Small intestine (tissue), 7 donors: ENCODE data around the gene HIVEP1. TPM values are rescaled to one million over a fixed set of nuclear protein-coding genes. Genes with fewer than 3 reads are reported as not detected.
"Not testable (repeated sequence)": the region's sequence is repeated elsewhere in the genome, so short reads cannot be mapped to it uniquely, and the experiment has no call there.

Experiments
- DNase-seq, 2 donors: peaks; one replicate each; pipeline versions ENCODE4 v3.0.0 to v3.0.0-alpha.2; 2013
- FAIRE-seq: peaks from 2 replicates; lab custom pipeline; 2012; peaks lifted over from hg19 to GRCh38; lab: Jason Lieb, UNC
- H3K27ac ChIP-seq, 3 donors: one replicate each; pipeline ENCODE4 v1.5.1; 2013; ENCODE audit warnings: low read length in 2 of 3, mild to moderate bottlenecking in 2 of 3, control low read depth in 1 of 3, inconsistent platforms in 1 of 3, low read depth in 1 of 3, moderate library complexity in 1 of 3
- H3K27me3 ChIP-seq, 3 donors: one replicate each; pipeline ENCODE4 v1.6.1; 2013; ENCODE audit warnings: low read length in 3 of 3, inconsistent platforms in 1 of 3; ENCODE audit not compliant: control insufficient read depth in 3 of 3, insufficient read depth in 3 of 3
- H3K36me3 ChIP-seq, 3 donors: one replicate each; pipeline ENCODE4 v1.6.1; 2013; ENCODE audit warnings: low read length in 3 of 3, inconsistent platforms in 1 of 3, low read depth in 1 of 3, mild to moderate bottlenecking in 1 of 3, moderate library complexity in 1 of 3; ENCODE audit not compliant: control insufficient read depth in 3 of 3, insufficient read depth in 2 of 3
- H3K4me1 ChIP-seq, 3 donors: one replicate each; pipeline ENCODE4 v1.6.1; 2013; ENCODE audit warnings: low read length in 2 of 3, inconsistent platforms in 1 of 3, low read depth in 1 of 3, mild to moderate bottlenecking in 1 of 3, moderate library complexity in 1 of 3; ENCODE audit not compliant: control insufficient read depth in 3 of 3, insufficient read depth in 2 of 3
- H3K4me3 ChIP-seq, 3 donors: one replicate each; pipeline ENCODE4 v1.5.1; 2013; ENCODE audit warnings: low read length in 3 of 3, control low read depth in 1 of 3, inconsistent platforms in 1 of 3, low read depth in 1 of 3, mild to moderate bottlenecking in 1 of 3, moderate library complexity in 1 of 3
- H3K9me3 ChIP-seq, 2 donors: one replicate each; pipeline ENCODE4 v1.6.1; 2013; ENCODE audit warnings: low read depth in 1 of 2, low read length in 1 of 2; ENCODE audit not compliant: control insufficient read depth in 2 of 2, insufficient read depth in 1 of 2
- whole genome bisulfite sequencing, 3 donors: extraction: QIAGEN DNeasy Blood & Tissue Kit; methylation state at CpG; one replicate each; pipeline ENCODE4 v1.1.7; 2013; 5-methylcytosine and 5-hydroxymethylcytosine counted together
- polyA plus RNA-seq, 4 donors: library from polyadenylated mRNA; stranded (reverse) in 3 of 4; unstranded in 1 of 4; fragments of 200-250 nt in 3 of 4; fragments of 120-200 nt in 1 of 4; gene quantifications; one replicate each; pipeline versions ENCODE4 v1.2.1 to v1.2.3, GENCODE V29; 2013
- donor health status: healthy with polysubstance abuse.
- donor health status: control.
- donor health status: control.
- donor health status: Bipolar disorder and iron deficiency.
- donor health status: healthy.

HIVEP1 gene
- polyA plus RNA-seq, 4 donors = 4.9 to 25.4 (median 6.4) TPM

GRCh38 chr6:12173181-12173580 is 161.1 kb downstream of the HIVEP1 start:
- no peaks in the 10 kb centered on the region for H3K4me1 ChIP-seq
- no peak overlapping the region for H3K4me3 ChIP-seq
- FAIRE-seq = no peak
- DNase-seq = no peak
- H3K36me3 ChIP-seq = no peaks in the 10 kb centered on the region
- 80 to 90% (median 84%) methylated on average over 5 of the region's 5 CpGs for WGBS, 3 donors
- no peak overlapping the region for H3K27ac ChIP-seq
- no peaks in the 10 kb centered on the region for H3K9me3 ChIP-seq
- no peaks in the 10 kb centered on the region for H3K27me3 ChIP-seq

- DNase-seq = no peak
- H3K4me3 ChIP-seq = no peak overlapping the region
- H3K36me3 ChIP-seq = no peaks in the 10 kb centered on the region
- H3K4me1 ChIP-seq = no peaks in the 10 kb centered on the region
- H3K27ac ChIP-seq = no peak overlapping the region
- no peak for FAIRE-seq
- WGBS, 3 donors = 79 to 93% (median 88%) methylated on average over 2 of the region's 2 CpGs
- no peaks in the 10 kb centered on the region for H3K9me3 ChIP-seq
- no peaks in the 10 kb centered on the region for H3K27me3 ChIP-seq
Measured at GRCh38 chr6:12173661-12174060, 161.5 kb downstream of the HIVEP1 start.

GRCh38 chr6:12174878-12175277 is 162.8 kb downstream of the HIVEP1 start:
- H3K4me3 ChIP-seq = no peak overlapping the region
- FAIRE-seq (peak; percentile 84), DNase-seq (peak in 1 of 2 donors; percentile 70)
- no peaks in the 10 kb centered on the region for H3K9me3 ChIP-seq
- H3K4me1 ChIP-seq = no peaks in the 10 kb centered on the region
- no peaks in the 10 kb centered on the region for H3K36me3 ChIP-seq
- H3K27ac ChIP-seq = no peak overlapping the region
- WGBS, 3 donors = 64 to 88% (median 85%) methylated on average over 2 of the region's 2 CpGs
- no peaks in the 10 kb centered on the region for H3K27me3 ChIP-seq

GRCh38 chr6:12175626-12176025 is 163.5 kb downstream of the HIVEP1 start:
- no peak for FAIRE-seq

GRCh38 chr6:12176782-12177181 is 164.7 kb downstream of the HIVEP1 start:
- DNase-seq, H3K27ac ChIP-seq, H3K4me1 ChIP-seq, FAIRE-seq, H3K36me3 ChIP-seq, H3K9me3 ChIP-seq, H3K27me3 ChIP-seq, H3K4me3 ChIP-seq: not testable (repeated sequence)
- 80 to 96% (median 95%) methylated on average over 3 of the region's 3 CpGs for whole genome bisulfite sequencing, 3 donors

More at GRCh38 chr6:12175626-12176025, 163.5 kb downstream of the HIVEP1 start:
- no peak for DNase-seq
- no peaks in the 10 kb centered on the region for H3K9me3 ChIP-seq
- H3K4me1 ChIP-seq = no peaks in the 10 kb centered on the region
- H3K27ac ChIP-seq = no peak overlapping the region
- H3K4me3 ChIP-seq = no peak overlapping the region
- H3K36me3 ChIP-seq = no peaks in the 10 kb centered on the region
- no peaks in the 10 kb centered on the region for H3K27me3 ChIP-seq
- WGBS, 3 donors = 91 to 95% (median 94%) methylated on average over 8 of the region's 8 CpGs

GRCh38 chr6:12178521-12178920 is 166.4 kb downstream of the HIVEP1 start:
- DNase-seq = no peak
- no peak for FAIRE-seq
- WGBS, 3 donors = 62 to 82% (median 77%) methylated on average over 3 of the region's 3 CpGs
- Histone ChIP-seq H3K4me1 (no peaks in the 10 kb centered on the region), H3K27ac (no peak overlapping the region), H3K4me3 (no peak overlapping the region), H3K9me3 (no peaks in the 10 kb centered on the region), H3K36me3 (no peaks in the 10 kb centered on the region), H3K27me3 (no peaks in the 10 kb centered on the region)

- no peaks in the 10 kb centered on the region for H3K27me3 ChIP-seq
- FAIRE-seq = no peak
- 95 to 100% (median 98%) methylated on average over 4 of the region's 4 CpGs for WGBS, 3 donors
Measured at GRCh38 chr6:12181481-12181880, 169.4 kb downstream of the HIVEP1 start.

GRCh38 chr6:12182676-12183075 is 170.6 kb downstream of the HIVEP1 start:
- FAIRE-seq (no peak), DNase-seq (no peak)
- H3K4me3 ChIP-seq = no peak overlapping the region
- no peak overlapping the region for H3K27ac ChIP-seq
- no peaks in the 10 kb centered on the region for H3K36me3 ChIP-seq
- no peaks in the 10 kb centered on the region for H3K9me3 ChIP-seq
- WGBS, 3 donors = 83 to 95% (median 91%) methylated on average over 5 of the region's 5 CpGs
- no peaks in the 10 kb centered on the region for H3K27me3 ChIP-seq
- no peaks in the 10 kb centered on the region for H3K4me1 ChIP-seq

More at GRCh38 chr6:12181481-12181880, 169.4 kb downstream of the HIVEP1 start:
- H3K36me3 ChIP-seq = no peaks in the 10 kb centered on the region
- no peak for DNase-seq
- no peak overlapping the region for H3K4me3 ChIP-seq
- no peaks in the 10 kb centered on the region for H3K9me3 ChIP-seq
- no peaks in the 10 kb centered on the region for H3K4me1 ChIP-seq
- no peak overlapping the region for H3K27ac ChIP-seq

- Histone ChIP-seq H3K27me3 (no peaks in the 10 kb centered on the region), H3K36me3 (no peaks in the 10 kb centered on the region), H3K4me1 (no peaks in the 10 kb centered on the region), H3K4me3 (no peak overlapping the region), H3K27ac (no peak overlapping the region), H3K9me3 (no peaks in the 10 kb centered on the region)
- 93 to 96% (median 94%) methylated on average over 6 of the region's 6 CpGs for WGBS, 3 donors
- FAIRE-seq (no peak), DNase-seq (no peak)
Measured at GRCh38 chr6:12185081-12185673, 173.1 kb downstream of the HIVEP1 start.
